BLaER1 treated with 17β-estradiol and CSF1 and Interleukin-3, amounts not matched to agents 10 nM and 100 nM (cell line): Measurements from ENCODE around the gene BLOC1S1.

Source experiments
- H3K27ac ChIP-seq, 11 experiments: shearing (Covaris generic); formaldehyde crosslinking; 2 replicates each; pipeline ENCODE4 v1.8.1; 2022
- H3K27me3 ChIP-seq, 11 experiments: shearing (Covaris generic); formaldehyde crosslinking; 2 replicates each; pipeline ENCODE4 v1.8.1; 2022
- H3K36me3 ChIP-seq, 11 experiments: shearing (Covaris generic); formaldehyde crosslinking; 2 replicates each; pipeline ENCODE4 v1.8.1; 2022
- H3K4me1 ChIP-seq, 10 experiments: shearing (Covaris generic); formaldehyde crosslinking; 2 replicates each; pipeline ENCODE4 v1.8.1; 2022
- H3K4me2 ChIP-seq, 11 experiments: shearing (Covaris generic); formaldehyde crosslinking; 2 replicates each; pipeline ENCODE4 v1.8.1; 2022
- H3K4me3 ChIP-seq, 10 experiments: shearing (Covaris generic); formaldehyde crosslinking; 2 replicates each; pipeline ENCODE4 v1.8.1; 2022
- H3K9ac ChIP-seq, 11 experiments: shearing (Covaris generic); formaldehyde crosslinking; 2 replicates each; pipeline ENCODE4 v1.8.1; 2022
- H3K9me3 ChIP-seq, 11 experiments: shearing (Covaris generic); formaldehyde crosslinking; replicated peaks in 1 of 11; 2 replicates each; pipeline ENCODE4 v1.8.1; 2022
- H4K20me1 ChIP-seq, 11 experiments: shearing (Covaris generic); formaldehyde crosslinking; 2 replicates each; pipeline ENCODE4 v1.8.1; 2022
- Cebpa-rat ChIP-seq, 11 experiments: shearing (Covaris generic); IDR thresholded peaks; 2 replicates each; pipeline ENCODE4 v1.8.1; 2022

The BLOC1S1 gene

GRCh38 chr12:55699471-55700055, 16.3 kb upstream of the BLOC1S1 start:
- no peaks in the 10 kb centered on the region for H3K9me3 ChIP-seq
- H3K9ac ChIP-seq, result no peak overlapping the region
- H3K36me3 ChIP-seq, result no peaks in the 10 kb centered on the region
- no peaks in the 10 kb centered on the region; a peak in 1 of 22 replicates for H4K20me1 ChIP-seq
- TF ChIP-seq Cebpa-rat (IDR thresholded peaks at IDR 0.05), result no peak
- H3K4me3 ChIP-seq, result no peak overlapping the region
- no peak overlapping the region for H3K27ac ChIP-seq
- H3K27me3 ChIP-seq, result no peaks in the 10 kb centered on the region
- H3K4me2 ChIP-seq, result no peak overlapping the region
- H3K4me1 ChIP-seq, result peaks cover 0 to 10% (median 6%) of the 10 kb centered on the region in 10 experiments; a peak in 11 of 20 replicates

GRCh38 chr12:55700255-55701018, 15.4 kb upstream of the BLOC1S1 start:
- Histone ChIP-seq H3K4me2 (peak overlapping the region in 8 of 11 experiments; percentile 10 to 55 (median 28); a peak in 8 of 22 replicates), H3K9me3 (no peaks in the 10 kb centered on the region), H3K9ac (no peak overlapping the region), H3K27me3 (peaks cover 0 to under 1% (median 0%) of the 10 kb centered on the region in 11 experiments; a peak in 1 of 22 replicates), H3K36me3 (no peaks in the 10 kb centered on the region), H3K27ac (no peak overlapping the region), H3K4me1 (peaks cover 0 to 10% (median 6%) of the 10 kb centered on the region in 10 experiments; a peak in 12 of 20 replicates), H4K20me1 (no peaks in the 10 kb centered on the region; a peak in 1 of 22 replicates), H3K4me3 (no peak overlapping the region)
- no peak for TF ChIP-seq Cebpa-rat (IDR thresholded peaks at IDR 0.05)

GRCh38 chr12:55702861-55703260, 13.0 kb upstream of the BLOC1S1 start:
- no peak overlapping the region for H3K9ac ChIP-seq
- no peak for TF ChIP-seq Cebpa-rat (IDR thresholded peaks at IDR 0.05)
- peaks cover 7 to 29% (median 26%) of the 10 kb centered on the region in 10 experiments for H3K4me1 ChIP-seq
- peaks cover 13 to 18% (median 14%) of the 10 kb centered on the region in 11 experiments for H3K27me3 ChIP-seq
- no peaks in the 10 kb centered on the region; a peak in 1 of 22 replicates for H4K20me1 ChIP-seq
- no peak overlapping the region for H3K4me3 ChIP-seq
- no peak overlapping the region for H3K27ac ChIP-seq
- no peak overlapping the region for H3K4me2 ChIP-seq
- no peaks in the 10 kb centered on the region for H3K36me3 ChIP-seq
- no peaks in the 10 kb centered on the region for H3K9me3 ChIP-seq

GRCh38 chr12:55703288-55703687, 12.6 kb upstream of the BLOC1S1 start:
- Histone ChIP-seq H3K36me3 (no peaks in the 10 kb centered on the region), H3K27ac (no peak overlapping the region), H3K27me3 (peaks cover 13 to 18% (median 14%) of the 10 kb centered on the region in 11 experiments), H3K4me1 (peaks cover 8 to 33% (median 29%) of the 10 kb centered on the region in 10 experiments), H3K9ac (no peak overlapping the region), H3K4me3 (no peak overlapping the region), H4K20me1 (no peaks in the 10 kb centered on the region; a peak in 1 of 22 replicates), H3K9me3 (no peaks in the 10 kb centered on the region), H3K4me2 (no peak overlapping the region)
- no peak for TF ChIP-seq Cebpa-rat (IDR thresholded peaks at IDR 0.05)

- Histone ChIP-seq H3K36me3 (no peaks in the 10 kb centered on the region), H3K4me2 (no peak overlapping the region), H4K20me1 (peaks cover 0 to 5% (median 0%) of the 10 kb centered on the region in 11 experiments; a peak in 2 of 22 replicates), H3K4me1 (peaks cover 16 to 42% (median 37%) of the 10 kb centered on the region in 10 experiments), H3K9ac (no peak overlapping the region), H3K27me3 (peaks cover 13 to 18% (median 14%) of the 10 kb centered on the region in 11 experiments), H3K9me3 (no peaks in the 10 kb centered on the region), H3K4me3 (no peak overlapping the region), H3K27ac (no peak overlapping the region)
- no peak for TF ChIP-seq Cebpa-rat (IDR thresholded peaks at IDR 0.05)
These were observed 11.7 kb upstream of the BLOC1S1 start for GRCh38 chr12:55703901-55704761.

GRCh38 chr12:55704824-55705718, 10.8 kb upstream of the BLOC1S1 start:
- peaks cover 13 to 27% (median 14%) of the 10 kb centered on the region in 11 experiments for H3K27me3 ChIP-seq
- no peak for TF ChIP-seq Cebpa-rat (IDR thresholded peaks at IDR 0.05)
- H3K27ac ChIP-seq, result no peak overlapping the region
- H3K4me2 ChIP-seq, result peak overlapping the region in 3 of 11 experiments; percentile 19 to 93 (median 90); a peak in 2 of 22 replicates
- H3K9me3 ChIP-seq, result no peaks in the 10 kb centered on the region
- H3K4me1 ChIP-seq, result peaks cover 23 to 50% (median 45%) of the 10 kb centered on the region in 10 experiments
- H4K20me1 ChIP-seq, result peaks cover 0 to 8% (median 0%) of the 10 kb centered on the region in 11 experiments; a peak in 2 of 22 replicates
- H3K9ac ChIP-seq, result no peak overlapping the region
- no peaks in the 10 kb centered on the region for H3K36me3 ChIP-seq
- H3K4me3 ChIP-seq, result no peak overlapping the region

GRCh38 chr12:55705782-55706402, 10.0 kb upstream of the BLOC1S1 start:
- Histone ChIP-seq H3K9me3 (no peaks in the 10 kb centered on the region), H3K36me3 (no peaks in the 10 kb centered on the region), H3K4me3 (no peak overlapping the region), H3K4me1 (peaks cover 23 to 45% (median 42%) of the 10 kb centered on the region in 10 experiments), H3K27me3 (peaks cover 13 to 34% (median 14%) of the 10 kb centered on the region in 11 experiments), H4K20me1 (peaks cover 0 to 8% (median 0%) of the 10 kb centered on the region in 11 experiments; a peak in 2 of 22 replicates), H3K27ac (no peak overlapping the region), H3K9ac (no peak overlapping the region), H3K4me2 (peak overlapping the region in 9 of 11 experiments; percentile 90 to 98 (median 95); a peak in 15 of 22 replicates)
- TF ChIP-seq Cebpa-rat (IDR thresholded peaks at IDR 0.05), result no peak
